GM21576 (cell line): ENCODE measurements around the gene FSIP2.

ENCODE experiments used
- ATAC-seq: cut with Tn5 transposase; IDR thresholded peaks from one replicate; pipeline ENCODE4 v1.9.1; 2021; ENCODE audit warnings: mild to moderate bottlenecking, moderate library complexity; ENCODE audit not compliant: unreplicated experiment

Gene FSIP2

GRCh38 chr2:185738679-185739472, at the start of gene FSIP2:
TSS of gene FSIP2 (plus strand) at chr2:185738804. CDS start at chr2:185738895, 91 bp downstream.
- ATAC-seq: peak; percentile 97

- ATAC-seq: no peak
These were observed 48.6 kb upstream of the FSIP2 start for GRCh38 chr2:185689906-185690539.

GRCh38 chr2:185695711-185696235, 42.8 kb upstream of the FSIP2 start:
- no peak for ATAC-seq

- no peak for ATAC-seq
These were observed 37.7 kb upstream of the FSIP2 start for GRCh38 chr2:185700883-185701282.

GRCh38 chr2:185734658-185735057, 3.9 kb upstream of the FSIP2 start:
- ATAC-seq: no peak

GRCh38 chr2:185736210-185736609, 2.4 kb upstream of the FSIP2 start:
- ATAC-seq: no peak

- ATAC-seq: no peak
These were observed 7.6 kb downstream of the FSIP2 start for GRCh38 chr2:185745864-185746859.

GRCh38 chr2:185757356-185757755, 18.8 kb downstream of the FSIP2 start:
- ATAC-seq: no peak

- no peak for ATAC-seq
These were observed 32.8 kb downstream of the FSIP2 start for GRCh38 chr2:185771396-185771795.

- no peak for ATAC-seq
These were observed 42.3 kb downstream of the FSIP2 start for GRCh38 chr2:185780890-185781289.

GRCh38 chr2:185782223-185782769, 43.7 kb downstream of the FSIP2 start:
- no peak for ATAC-seq

- no peak for ATAC-seq
These were observed 46.6 kb downstream of the FSIP2 start for GRCh38 chr2:185785156-185785555.

GRCh38 chr2:185785851-185786473, 47.4 kb downstream of the FSIP2 start:
- ATAC-seq: peak; percentile 80

GRCh38 chr2:185787227-185788145, 48.9 kb downstream of the FSIP2 start:
- no peak for ATAC-seq

- ATAC-seq: peak; percentile 44
These were observed 51.8 kb downstream of the FSIP2 start for GRCh38 chr2:185790361-185790760.

- ATAC-seq: no peak
These were observed 55.1 kb downstream of the FSIP2 start for GRCh38 chr2:185793532-185794345.

GRCh38 chr2:185796758-185797157, 58.2 kb downstream of the FSIP2 start:
- ATAC-seq: no peak

GRCh38 chr2:185802926-185803325, 64.3 kb downstream of the FSIP2 start:
- ATAC-seq: no peak
